GM12878 (cell line): ENCODE measurements around the gene KLHDC9. TPM values are rescaled to one million over a fixed set of nuclear protein-coding genes. Genes with fewer than 3 reads are reported as not detected.
A peak's percentile ranks its signal among the peaks of the same experiment; 100 is the strongest.

ENCODE experiments used
- CBX3 ChIP-seq: fragments of 200-600 bp; sonication (generic); IDR thresholded peaks from 2 replicates; pipeline ENCODE4 v1.6.1; 2016; ENCODE audit warnings: low read depth, borderline replicate concordance
- CEBPB ChIP-seq, 2 experiments: fragments of 150-350 bp in 1 of 2; IDR thresholded peaks; 2 replicates each; pipeline ENCODE4 v1.6.1; 2012 to 2014; ENCODE audit warnings: low read depth in 2 of 2, low read length in 2 of 2, borderline replicate concordance in 1 of 2, inconsistent platforms in 1 of 2
- ESRRA ChIP-seq: IDR thresholded peaks from 2 replicates; pipeline ENCODE4 v1.6.1; 2012; ENCODE audit warnings: mild to moderate bottlenecking, low read length, improper control_type of control experiment
- FOXK2 ChIP-seq: fragments of 450-650 bp; IDR thresholded peaks from 2 replicates; pipeline ENCODE4 v1.6.1; 2017; ENCODE audit warnings: mild to moderate bottlenecking, moderate library complexity
- MYC ChIP-seq: IDR thresholded peaks from 2 replicates; pipeline ENCODE4 v1.6.1; 2011; ENCODE audit warnings: mild to moderate bottlenecking, low read length, moderate library complexity, inconsistent platforms; ENCODE audit not compliant: insufficient read depth, insufficient replicate concordance, insufficient read length, severe bottlenecking
- RELA ChIP-seq: fragments of 450-650 bp; IDR thresholded peaks from 2 replicates; pipeline ENCODE4 v1.8.0; 2014; ENCODE audit warnings: borderline replicate concordance; ENCODE audit not compliant: partially characterized antibody
- SIN3A ChIP-seq: IDR thresholded peaks from 2 replicates; pipeline ENCODE4 v1.6.1; 2012; ENCODE audit warnings: low read depth, low read length, improper control_type of control experiment
- TCF7 ChIP-seq: IDR thresholded peaks from 2 replicates; pipeline ENCODE4 v1.6.1; 2014; ENCODE audit warnings: antibody characterized with exemption, borderline replicate concordance
- YBX1 ChIP-seq: fragments of 450-650 bp; IDR thresholded peaks from 2 replicates; pipeline ENCODE4 v1.6.1; 2016; ENCODE audit warnings: antibody characterized with exemption
- ZZZ3 ChIP-seq: IDR thresholded peaks from 2 replicates; pipeline ENCODE4 v1.6.1; 2011; ENCODE audit warnings: low read depth; ENCODE audit not compliant: control insufficient read depth, insufficient read length
- polyA plus RNA-seq, 11 experiments: library from polyadenylated mRNA; depleted of rRNA in 4 of 11; unstranded in 6 of 11; stranded (reverse) in 5 of 11; fragments of >200 nt; fragmentation: Nextera tagmentation in 4 of 11; fragmentation: Illumina TruSeq in 1 of 11; extraction: Ambion mirVana in 4 of 11; extraction: Trizol in 1 of 11; gene quantifications; 1 replicate in 1 of 11; 2 replicates in 10 of 11; pipeline versions ENCODE4 v1.2.1 to v1.2.3, GENCODE V29; 2011 to 2016; ENCODE audit warnings: inconsistent platforms in 2 of 11, missing spikeins in 2 of 11, low read depth in 1 of 11
- total RNA-seq, 4 experiments: library from RNA; depleted of rRNA in 3 of 4; stranded (reverse); fragments of >200 nt in 3 of 4; fragmentation: Illumina TruSeq in 1 of 4; extraction: Trizol in 1 of 4; gene quantifications; 2 replicates each; pipeline versions ENCODE4 v1.2.1 to v1.2.3, GENCODE V29; 2013 to 2021
- TF ChIP-seq, protein P1 (sequence below): fragments of 450-650 bp; formaldehyde crosslinking; IDR thresholded peaks from 2 replicates; pipeline ENCODE4 v1.4.0; 2020; ENCODE audit warnings: mild to moderate bottlenecking, moderate library complexity
- TF ChIP-seq, protein P2 (sequence below): fragments of 450-650 bp; IDR thresholded peaks from 2 replicates; pipeline ENCODE4 v1.6.1; 2017; ENCODE audit warnings: antibody characterized with exemption, mild to moderate bottlenecking, moderate library complexity
- TF ChIP-seq, protein P3 (sequence below): fragments of 450-650 bp; IDR thresholded peaks from 2 replicates; pipeline ENCODE4 v1.6.1; 2017; ENCODE audit warnings: mild to moderate bottlenecking, moderate library complexity
- TF ChIP-seq, protein P4 (sequence below): IDR thresholded peaks from 2 replicates; pipeline ENCODE4 v1.6.1; 2012; ENCODE audit warnings: low read depth, low read length, improper control_type of control experiment
- TF ChIP-seq, protein P5 (sequence below): fragments of 450-650 bp; IDR thresholded peaks from 2 replicates; pipeline ENCODE4 v1.6.1; 2016; ENCODE audit warnings: mild to moderate bottlenecking

The KLHDC9 gene
- total and polyA plus RNA-seq, 10 of the 15 experiments (the other 5 are each of a cell fraction or from before 2014, with no cell fraction given): 0.66 to 4.9 (median 2.6) TPM

DNA sequence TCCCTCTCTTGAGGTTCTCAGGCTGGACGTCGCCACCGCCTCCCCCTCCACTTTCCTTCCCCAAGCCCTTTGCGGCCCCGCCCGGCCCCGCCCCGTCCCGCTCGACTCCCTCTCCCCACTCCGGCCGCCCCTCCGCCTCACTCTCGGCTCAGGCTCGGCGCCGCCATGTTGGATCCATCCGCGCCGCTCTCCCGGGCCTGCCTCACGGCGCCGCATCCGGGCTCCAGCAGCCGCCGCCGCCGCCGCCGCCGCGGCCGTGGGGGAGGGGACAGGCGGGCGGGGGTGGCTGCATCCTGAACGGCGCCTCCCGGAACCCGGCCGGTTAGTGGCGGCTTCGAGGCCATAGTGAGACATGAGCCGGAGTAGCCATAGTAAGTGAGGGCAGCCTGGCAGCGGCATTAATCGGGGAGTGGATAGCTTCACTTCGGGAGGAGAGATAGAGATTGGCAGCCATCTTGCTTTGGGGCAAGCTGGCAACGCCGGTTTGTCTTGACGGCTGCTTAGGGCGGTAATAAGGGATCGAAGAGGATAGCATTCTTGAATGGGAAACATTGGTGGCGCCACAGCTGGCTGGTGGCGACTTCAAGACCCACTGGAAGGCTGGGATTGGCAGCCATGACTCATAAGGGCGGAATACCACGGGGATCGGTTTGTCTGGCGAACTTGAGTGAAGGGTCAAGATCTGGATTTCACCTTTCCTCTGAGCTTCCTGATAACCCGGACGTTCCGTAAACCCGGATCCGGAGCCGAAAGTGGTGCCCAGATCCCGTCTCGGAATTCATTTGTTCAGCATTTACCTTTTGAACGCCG is 34.5 kb downstream of the KLHDC9 start, which contains the start of gene DEDD (continued):
- TF ChIP-seq, protein P1, sequence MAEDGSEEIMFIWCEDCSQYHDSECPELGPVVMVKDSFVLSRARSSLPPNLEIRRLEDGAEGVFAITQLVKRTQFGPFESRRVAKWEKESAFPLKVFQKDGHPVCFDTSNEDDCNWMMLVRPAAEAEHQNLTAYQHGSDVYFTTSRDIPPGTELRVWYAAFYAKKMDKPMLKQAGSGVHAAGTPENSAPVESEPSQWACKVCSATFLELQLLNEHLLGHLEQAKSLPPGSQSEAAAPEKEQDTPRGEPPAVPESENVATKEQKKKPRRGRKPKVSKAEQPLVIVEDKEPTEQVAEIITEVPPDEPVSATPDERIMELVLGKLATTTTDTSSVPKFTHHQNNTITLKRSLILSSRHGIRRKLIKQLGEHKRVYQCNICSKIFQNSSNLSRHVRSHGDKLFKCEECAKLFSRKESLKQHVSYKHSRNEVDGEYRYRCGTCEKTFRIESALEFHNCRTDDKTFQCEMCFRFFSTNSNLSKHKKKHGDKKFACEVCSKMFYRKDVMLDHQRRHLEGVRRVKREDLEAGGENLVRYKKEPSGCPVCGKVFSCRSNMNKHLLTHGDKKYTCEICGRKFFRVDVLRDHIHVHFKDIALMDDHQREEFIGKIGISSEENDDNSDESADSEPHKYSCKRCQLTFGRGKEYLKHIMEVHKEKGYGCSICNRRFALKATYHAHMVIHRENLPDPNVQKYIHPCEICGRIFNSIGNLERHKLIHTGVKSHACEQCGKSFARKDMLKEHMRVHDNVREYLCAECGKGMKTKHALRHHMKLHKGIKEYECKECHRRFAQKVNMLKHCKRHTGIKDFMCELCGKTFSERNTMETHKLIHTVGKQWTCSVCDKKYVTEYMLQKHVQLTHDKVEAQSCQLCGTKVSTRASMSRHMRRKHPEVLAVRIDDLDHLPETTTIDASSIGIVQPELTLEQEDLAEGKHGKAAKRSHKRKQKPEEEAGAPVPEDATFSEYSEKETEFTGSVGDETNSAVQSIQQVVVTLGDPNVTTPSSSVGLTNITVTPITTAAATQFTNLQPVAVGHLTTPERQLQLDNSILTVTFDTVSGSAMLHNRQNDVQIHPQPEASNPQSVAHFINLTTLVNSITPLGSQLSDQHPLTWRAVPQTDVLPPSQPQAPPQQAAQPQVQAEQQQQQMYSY (CRISPR knock-in tag): no peak
- no peak for TF ChIP-seq TCF7
- TF ChIP-seq CEBPB (IDR thresholded peaks at IDR 0.05; ENCODE audit: borderline replicate concordance in 1 of 2, low read depth in 2 of 2, low read length in 2 of 2): no peak
- TF ChIP-seq ESRRA: no peak
- no peak for TF ChIP-seq CBX3
- peak; percentile 48 for TF ChIP-seq RELA
- TF ChIP-seq ZZZ3: no peak
- no peak for TF ChIP-seq YBX1
- TF ChIP-seq, protein P2, sequence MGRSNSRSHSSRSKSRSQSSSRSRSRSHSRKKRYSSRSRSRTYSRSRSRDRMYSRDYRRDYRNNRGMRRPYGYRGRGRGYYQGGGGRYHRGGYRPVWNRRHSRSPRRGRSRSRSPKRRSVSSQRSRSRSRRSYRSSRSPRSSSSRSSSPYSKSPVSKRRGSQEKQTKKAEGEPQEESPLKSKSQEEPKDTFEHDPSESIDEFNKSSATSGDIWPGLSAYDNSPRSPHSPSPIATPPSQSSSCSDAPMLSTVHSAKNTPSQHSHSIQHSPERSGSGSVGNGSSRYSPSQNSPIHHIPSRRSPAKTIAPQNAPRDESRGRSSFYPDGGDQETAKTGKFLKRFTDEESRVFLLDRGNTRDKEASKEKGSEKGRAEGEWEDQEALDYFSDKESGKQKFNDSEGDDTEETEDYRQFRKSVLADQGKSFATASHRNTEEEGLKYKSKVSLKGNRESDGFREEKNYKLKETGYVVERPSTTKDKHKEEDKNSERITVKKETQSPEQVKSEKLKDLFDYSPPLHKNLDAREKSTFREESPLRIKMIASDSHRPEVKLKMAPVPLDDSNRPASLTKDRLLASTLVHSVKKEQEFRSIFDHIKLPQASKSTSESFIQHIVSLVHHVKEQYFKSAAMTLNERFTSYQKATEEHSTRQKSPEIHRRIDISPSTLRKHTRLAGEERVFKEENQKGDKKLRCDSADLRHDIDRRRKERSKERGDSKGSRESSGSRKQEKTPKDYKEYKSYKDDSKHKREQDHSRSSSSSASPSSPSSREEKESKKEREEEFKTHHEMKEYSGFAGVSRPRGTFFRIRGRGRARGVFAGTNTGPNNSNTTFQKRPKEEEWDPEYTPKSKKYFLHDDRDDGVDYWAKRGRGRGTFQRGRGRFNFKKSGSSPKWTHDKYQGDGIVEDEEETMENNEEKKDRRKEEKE: peak; percentile 67
- TF ChIP-seq, protein P3, sequence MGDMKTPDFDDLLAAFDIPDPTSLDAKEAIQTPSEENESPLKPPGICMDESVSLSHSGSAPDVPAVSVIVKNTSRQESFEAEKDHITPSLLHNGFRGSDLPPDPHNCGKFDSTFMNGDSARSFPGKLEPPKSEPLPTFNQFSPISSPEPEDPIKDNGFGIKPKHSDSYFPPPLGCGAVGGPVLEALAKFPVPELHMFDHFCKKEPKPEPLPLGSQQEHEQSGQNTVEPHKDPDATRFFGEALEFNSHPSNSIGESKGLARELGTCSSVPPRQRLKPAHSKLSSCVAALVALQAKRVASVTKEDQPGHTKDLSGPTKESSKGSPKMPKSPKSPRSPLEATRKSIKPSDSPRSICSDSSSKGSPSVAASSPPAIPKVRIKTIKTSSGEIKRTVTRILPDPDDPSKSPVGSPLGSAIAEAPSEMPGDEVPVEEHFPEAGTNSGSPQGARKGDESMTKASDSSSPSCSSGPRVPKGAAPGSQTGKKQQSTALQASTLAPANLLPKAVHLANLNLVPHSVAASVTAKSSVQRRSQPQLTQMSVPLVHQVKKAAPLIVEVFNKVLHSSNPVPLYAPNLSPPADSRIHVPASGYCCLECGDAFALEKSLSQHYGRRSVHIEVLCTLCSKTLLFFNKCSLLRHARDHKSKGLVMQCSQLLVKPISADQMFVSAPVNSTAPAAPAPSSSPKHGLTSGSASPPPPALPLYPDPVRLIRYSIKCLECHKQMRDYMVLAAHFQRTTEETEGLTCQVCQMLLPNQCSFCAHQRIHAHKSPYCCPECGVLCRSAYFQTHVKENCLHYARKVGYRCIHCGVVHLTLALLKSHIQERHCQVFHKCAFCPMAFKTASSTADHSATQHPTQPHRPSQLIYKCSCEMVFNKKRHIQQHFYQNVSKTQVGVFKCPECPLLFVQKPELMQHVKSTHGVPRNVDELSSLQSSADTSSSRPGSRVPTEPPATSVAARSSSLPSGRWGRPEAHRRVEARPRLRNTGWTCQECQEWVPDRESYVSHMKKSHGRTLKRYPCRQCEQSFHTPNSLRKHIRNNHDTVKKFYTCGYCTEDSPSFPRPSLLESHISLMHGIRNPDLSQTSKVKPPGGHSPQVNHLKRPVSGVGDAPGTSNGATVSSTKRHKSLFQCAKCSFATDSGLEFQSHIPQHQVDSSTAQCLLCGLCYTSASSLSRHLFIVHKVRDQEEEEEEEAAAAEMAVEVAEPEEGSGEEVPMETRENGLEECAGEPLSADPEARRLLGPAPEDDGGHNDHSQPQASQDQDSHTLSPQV: no peak
- TF ChIP-seq, protein P4, sequence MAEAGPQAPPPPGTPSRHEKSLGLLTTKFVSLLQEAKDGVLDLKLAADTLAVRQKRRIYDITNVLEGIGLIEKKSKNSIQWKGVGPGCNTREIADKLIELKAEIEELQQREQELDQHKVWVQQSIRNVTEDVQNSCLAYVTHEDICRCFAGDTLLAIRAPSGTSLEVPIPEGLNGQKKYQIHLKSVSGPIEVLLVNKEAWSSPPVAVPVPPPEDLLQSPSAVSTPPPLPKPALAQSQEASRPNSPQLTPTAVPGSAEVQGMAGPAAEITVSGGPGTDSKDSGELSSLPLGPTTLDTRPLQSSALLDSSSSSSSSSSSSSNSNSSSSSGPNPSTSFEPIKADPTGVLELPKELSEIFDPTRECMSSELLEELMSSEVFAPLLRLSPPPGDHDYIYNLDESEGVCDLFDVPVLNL: no peak
- peak; percentile 41; the same call in 1 of the 2 replicates for TF ChIP-seq FOXK2
- no peak for TF ChIP-seq MYC
- TF ChIP-seq, protein P5, sequence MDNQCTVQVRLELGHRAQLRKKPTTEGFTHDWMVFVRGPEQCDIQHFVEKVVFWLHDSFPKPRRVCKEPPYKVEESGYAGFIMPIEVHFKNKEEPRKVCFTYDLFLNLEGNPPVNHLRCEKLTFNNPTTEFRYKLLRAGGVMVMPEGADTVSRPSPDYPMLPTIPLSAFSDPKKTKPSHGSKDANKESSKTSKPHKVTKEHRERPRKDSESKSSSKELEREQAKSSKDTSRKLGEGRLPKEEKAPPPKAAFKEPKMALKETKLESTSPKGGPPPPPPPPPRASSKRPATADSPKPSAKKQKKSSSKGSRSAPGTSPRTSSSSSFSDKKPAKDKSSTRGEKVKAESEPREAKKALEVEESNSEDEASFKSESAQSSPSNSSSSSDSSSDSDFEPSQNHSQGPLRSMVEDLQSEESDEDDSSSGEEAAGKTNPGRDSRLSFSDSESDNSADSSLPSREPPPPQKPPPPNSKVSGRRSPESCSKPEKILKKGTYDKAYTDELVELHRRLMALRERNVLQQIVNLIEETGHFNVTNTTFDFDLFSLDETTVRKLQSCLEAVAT: peak; percentile 62
- TF ChIP-seq SIN3A: no peak; the same call in 1 of the 2 replicates
